Measurements from ENCODE around the gene LIN7B. TPM values are rescaled to one million over a fixed set of nuclear protein-coding genes. Genes with fewer than 3 reads are reported as not detected.

The LIN7B gene
- total and polyA plus RNA-seq, 2 of the 13 experiments (the other 11 are each of a cell fraction or from before 2014, with no cell fraction given): 5.3 to 7.6 TPM

- peak; percentile 83 for TF ChIP-seq NR0B2 (CRISPR knock-in tag; IDR thresholded peaks at IDR 0.05)
- no peak for TF ChIP-seq ZNF513 (CRISPR knock-in tag; conservative IDR thresholded peaks at IDR 0.05)
- peak; percentile 63; the same call in 1 of the 2 replicates for TF ChIP-seq E2F5 (CRISPR knock-in tag; conservative IDR thresholded peaks at IDR 0.05)
- no peak for TF ChIP-seq HINFP (CRISPR knock-in tag; IDR thresholded peaks at IDR 0.05; ENCODE audit: low read depth)
- TF ChIP-seq ZNF816 (CRISPR knock-in tag; IDR thresholded peaks at IDR 0.05; ENCODE audit: borderline replicate concordance): 0 out of 2 replicates have a peak, but pooled peaks have one; percentile 75
- no peak; the same call in 1 of the 2 replicates for TF ChIP-seq HDAC2 (CRISPR knock-in tag; IDR thresholded peaks at IDR 0.05)
- peak; percentile 73 for TF ChIP-seq NR2C2 (CRISPR knock-in tag; IDR thresholded peaks at IDR 0.05; ENCODE audit: borderline replicate concordance)
- TF ChIP-seq CREM (IDR thresholded peaks at IDR 0.05): peak; percentile 62; the same call in 1 of the 2 replicates
- TF ChIP-seq CREM (CRISPR knock-in tag; IDR thresholded peaks at IDR 0.05): no peak
- no peak for TF ChIP-seq PLRG1 (conservative IDR thresholded peaks at IDR 0.05)
- no peak for TF ChIP-seq NPAS2 (CRISPR knock-in tag; IDR thresholded peaks at IDR 0.05; ENCODE audit: borderline replicate concordance)
- no peak for TF ChIP-seq REXO4 (CRISPR knock-in tag; IDR thresholded peaks at IDR 0.05; ENCODE audit: borderline replicate concordance)
- TF ChIP-seq ZNF646 (CRISPR knock-in tag; IDR thresholded peaks at IDR 0.05): no peak
- no peak for TF ChIP-seq LRRFIP1 (CRISPR knock-in tag; conservative IDR thresholded peaks at IDR 0.05)
Measured at GRCh38 chr19:49085020-49085867, 28.9 kb upstream of the LIN7B start, which contains the start of gene SNRNP70 (continued).

Measured in HepG2 (cell line).